GM12891 (cell line): ENCODE results near the gene MYH16.
"Not testable (repeated sequence)": the region's sequence is repeated elsewhere in the genome, so short reads cannot be mapped to it uniquely, and the experiment has no call there.

Experiments
- POLR2A ChIP-seq: IDR thresholded peaks from 2 replicates; pipeline ENCODE4 v1.6.1; 2011; ENCODE audit warnings: low read depth, low read length, control low read depth
- POLR2AphosphoS5 ChIP-seq: IDR thresholded peaks from 2 replicates; pipeline ENCODE4 v1.6.1; 2011; ENCODE audit warnings: low read depth, low read length, control low read depth

GRCh38 chr7:99358521-99358920 is 85.9 kb downstream of the MYH16 start:
- TF ChIP-seq POLR2AphosphoS5, POLR2A: not testable (repeated sequence)
